ENCODE results near the gene MIPOL1. TPM values are rescaled to one million over a fixed set of nuclear protein-coding genes. Genes with fewer than 3 reads are reported as not detected.

MIPOL1 gene
- total and polyA plus RNA-seq, 2 experiments from 2014 or later, result 16.6 to 24.8 TPM

DNA sequence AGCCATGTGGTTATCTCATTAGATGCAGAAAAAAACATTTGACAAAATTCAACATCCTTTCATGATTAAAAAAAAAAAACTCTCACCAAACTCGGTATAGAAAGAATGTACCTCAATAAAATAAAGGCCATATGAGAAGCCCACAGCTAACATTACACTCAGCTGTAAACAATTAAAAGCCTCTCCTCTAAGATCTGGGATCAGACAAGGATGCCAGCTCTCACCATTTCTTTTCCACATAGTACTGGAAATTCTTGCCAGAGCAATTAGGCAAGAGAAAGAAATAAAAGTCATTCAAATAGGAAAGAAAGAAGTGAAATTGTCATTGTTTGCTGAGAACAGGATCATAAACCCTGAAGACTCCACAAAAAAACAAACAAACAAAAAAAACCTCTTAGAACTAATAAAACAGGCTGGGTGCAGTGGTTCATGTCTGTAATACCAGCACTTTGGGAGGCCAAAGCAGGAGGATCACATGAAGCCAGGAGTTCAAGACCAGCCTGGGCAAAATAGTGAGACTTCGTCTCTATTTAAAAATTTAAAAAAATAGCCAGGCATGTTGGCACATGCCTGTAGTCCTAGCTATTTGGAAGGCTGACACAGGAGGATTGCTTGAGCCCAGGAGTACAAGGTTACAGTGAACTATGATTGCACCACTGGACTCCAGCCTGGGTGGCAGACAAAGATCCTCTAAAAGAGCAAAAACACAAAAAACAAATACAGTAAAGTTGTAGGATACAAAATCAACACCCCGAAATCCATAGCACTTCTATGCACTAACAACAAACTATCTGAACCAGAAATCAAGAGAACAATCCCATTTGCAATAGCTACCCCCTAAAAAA is 282.9 kb downstream of the MIPOL1 start (continued):
- TF ChIP-seq, protein P1, sequence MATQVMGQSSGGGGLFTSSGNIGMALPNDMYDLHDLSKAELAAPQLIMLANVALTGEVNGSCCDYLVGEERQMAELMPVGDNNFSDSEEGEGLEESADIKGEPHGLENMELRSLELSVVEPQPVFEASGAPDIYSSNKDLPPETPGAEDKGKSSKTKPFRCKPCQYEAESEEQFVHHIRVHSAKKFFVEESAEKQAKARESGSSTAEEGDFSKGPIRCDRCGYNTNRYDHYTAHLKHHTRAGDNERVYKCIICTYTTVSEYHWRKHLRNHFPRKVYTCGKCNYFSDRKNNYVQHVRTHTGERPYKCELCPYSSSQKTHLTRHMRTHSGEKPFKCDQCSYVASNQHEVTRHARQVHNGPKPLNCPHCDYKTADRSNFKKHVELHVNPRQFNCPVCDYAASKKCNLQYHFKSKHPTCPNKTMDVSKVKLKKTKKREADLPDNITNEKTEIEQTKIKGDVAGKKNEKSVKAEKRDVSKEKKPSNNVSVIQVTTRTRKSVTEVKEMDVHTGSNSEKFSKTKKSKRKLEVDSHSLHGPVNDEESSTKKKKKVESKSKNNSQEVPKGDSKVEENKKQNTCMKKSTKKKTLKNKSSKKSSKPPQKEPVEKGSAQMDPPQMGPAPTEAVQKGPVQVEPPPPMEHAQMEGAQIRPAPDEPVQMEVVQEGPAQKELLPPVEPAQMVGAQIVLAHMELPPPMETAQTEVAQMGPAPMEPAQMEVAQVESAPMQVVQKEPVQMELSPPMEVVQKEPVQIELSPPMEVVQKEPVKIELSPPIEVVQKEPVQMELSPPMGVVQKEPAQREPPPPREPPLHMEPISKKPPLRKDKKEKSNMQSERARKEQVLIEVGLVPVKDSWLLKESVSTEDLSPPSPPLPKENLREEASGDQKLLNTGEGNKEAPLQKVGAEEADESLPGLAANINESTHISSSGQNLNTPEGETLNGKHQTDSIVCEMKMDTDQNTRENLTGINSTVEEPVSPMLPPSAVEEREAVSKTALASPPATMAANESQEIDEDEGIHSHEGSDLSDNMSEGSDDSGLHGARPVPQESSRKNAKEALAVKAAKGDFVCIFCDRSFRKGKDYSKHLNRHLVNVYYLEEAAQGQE (IDR thresholded peaks at IDR 0.05; ENCODE audit: unreplicated experiment), result no peak
- no peak for TF ChIP-seq JUNB (IDR thresholded peaks at IDR 0.05; ENCODE audit: unreplicated experiment)

DNA sequence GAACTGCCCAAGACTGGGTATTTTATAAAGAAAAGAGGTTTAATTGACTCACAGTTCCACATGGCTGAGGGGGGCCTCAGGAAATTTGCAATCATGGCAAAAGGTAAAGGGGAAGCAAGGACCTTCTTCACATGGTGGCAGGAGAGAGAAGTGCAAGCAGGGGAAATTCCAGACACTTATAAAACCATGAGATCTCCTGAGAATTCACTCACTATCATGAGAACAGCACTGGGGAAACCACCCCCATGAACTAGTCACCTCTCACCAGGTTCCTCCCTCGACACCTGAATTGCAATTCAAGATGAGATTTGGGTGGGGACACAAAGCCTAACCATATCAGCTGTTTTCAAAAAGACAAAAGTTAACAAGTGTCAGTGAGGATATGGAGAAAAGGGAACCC is 284.7 kb downstream of the MIPOL1 start:
- Mint-ChIP-seq H3K36me3 (ENCODE audit: low read depth) (no peaks in the 10 kb centered on the region), H3K4me1 (no peaks in the 10 kb centered on the region), H3K4me3 (no peak overlapping the region), H3K27me3 (ENCODE audit: insufficient read depth, low read depth, poor library complexity) (no peaks in the 10 kb centered on the region), H3K9me3 (peaks cover 3% of the 10 kb centered on the region; the same call in 1 of the 3 replicates), H3K27ac (no peak overlapping the region)
- no peaks in the 10 kb centered on the region for H3F3A ChIP-seq (replicated peaks; ENCODE audit: low read depth)
- no peaks in the 10 kb centered on the region for H4K20me1 ChIP-seq (replicated peaks; ENCODE audit: insufficient read depth)
- H3K4me3 ChIP-seq, result no peak overlapping the region
- H3K4me1 ChIP-seq (ENCODE audit: insufficient read depth), result no peaks in the 10 kb centered on the region
- DNase-seq (ENCODE audit: low spot score) (peak; percentile 4), ATAC-seq (no peak)
- H3K27me3 ChIP-seq (ENCODE audit: insufficient read depth), result no peaks in the 10 kb centered on the region
- no peak overlapping the region for H2AFZ ChIP-seq
- no peak overlapping the region for H3K27ac ChIP-seq (ENCODE audit: low read depth)
- H3K9me2 ChIP-seq (ENCODE audit: insufficient read depth), result no peaks in the 10 kb centered on the region
- no peaks in the 10 kb centered on the region for H3K36me3 ChIP-seq (ENCODE audit: insufficient read depth)
- no peaks in the 10 kb centered on the region for H3K79me2 ChIP-seq (replicated peaks; ENCODE audit: insufficient read depth)
- no peak overlapping the region for H3K4me2 ChIP-seq
- TF ChIP-seq, protein P2, sequence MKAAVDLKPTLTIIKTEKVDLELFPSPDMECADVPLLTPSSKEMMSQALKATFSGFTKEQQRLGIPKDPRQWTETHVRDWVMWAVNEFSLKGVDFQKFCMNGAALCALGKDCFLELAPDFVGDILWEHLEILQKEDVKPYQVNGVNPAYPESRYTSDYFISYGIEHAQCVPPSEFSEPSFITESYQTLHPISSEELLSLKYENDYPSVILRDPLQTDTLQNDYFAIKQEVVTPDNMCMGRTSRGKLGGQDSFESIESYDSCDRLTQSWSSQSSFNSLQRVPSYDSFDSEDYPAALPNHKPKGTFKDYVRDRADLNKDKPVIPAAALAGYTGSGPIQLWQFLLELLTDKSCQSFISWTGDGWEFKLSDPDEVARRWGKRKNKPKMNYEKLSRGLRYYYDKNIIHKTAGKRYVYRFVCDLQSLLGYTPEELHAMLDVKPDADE (IDR thresholded peaks at IDR 0.05), result no peak
- TF ChIP-seq CREB1 (CRISPR knock-in tag; IDR thresholded peaks at IDR 0.05; ENCODE audit: low read depth) (no peak), ZNF331 (CRISPR knock-in tag; IDR thresholded peaks at IDR 0.05; ENCODE audit: low read depth) (no peak), JUNB (IDR thresholded peaks at IDR 0.05; ENCODE audit: unreplicated experiment) (no peak), ZNF114 (CRISPR knock-in tag; IDR thresholded peaks at IDR 0.05) (no peak), EZH2phosphoT487 (IDR thresholded peaks at IDR 0.05; ENCODE audit: unreplicated experiment) (no peak), NANOG (IDR thresholded peaks at IDR 0.05; ENCODE audit: borderline replicate concordance) (no peak)
- TF ChIP-seq, protein P1 (IDR thresholded peaks at IDR 0.05; ENCODE audit: unreplicated experiment), result no peak
- TF ChIP-seq, protein P3, sequence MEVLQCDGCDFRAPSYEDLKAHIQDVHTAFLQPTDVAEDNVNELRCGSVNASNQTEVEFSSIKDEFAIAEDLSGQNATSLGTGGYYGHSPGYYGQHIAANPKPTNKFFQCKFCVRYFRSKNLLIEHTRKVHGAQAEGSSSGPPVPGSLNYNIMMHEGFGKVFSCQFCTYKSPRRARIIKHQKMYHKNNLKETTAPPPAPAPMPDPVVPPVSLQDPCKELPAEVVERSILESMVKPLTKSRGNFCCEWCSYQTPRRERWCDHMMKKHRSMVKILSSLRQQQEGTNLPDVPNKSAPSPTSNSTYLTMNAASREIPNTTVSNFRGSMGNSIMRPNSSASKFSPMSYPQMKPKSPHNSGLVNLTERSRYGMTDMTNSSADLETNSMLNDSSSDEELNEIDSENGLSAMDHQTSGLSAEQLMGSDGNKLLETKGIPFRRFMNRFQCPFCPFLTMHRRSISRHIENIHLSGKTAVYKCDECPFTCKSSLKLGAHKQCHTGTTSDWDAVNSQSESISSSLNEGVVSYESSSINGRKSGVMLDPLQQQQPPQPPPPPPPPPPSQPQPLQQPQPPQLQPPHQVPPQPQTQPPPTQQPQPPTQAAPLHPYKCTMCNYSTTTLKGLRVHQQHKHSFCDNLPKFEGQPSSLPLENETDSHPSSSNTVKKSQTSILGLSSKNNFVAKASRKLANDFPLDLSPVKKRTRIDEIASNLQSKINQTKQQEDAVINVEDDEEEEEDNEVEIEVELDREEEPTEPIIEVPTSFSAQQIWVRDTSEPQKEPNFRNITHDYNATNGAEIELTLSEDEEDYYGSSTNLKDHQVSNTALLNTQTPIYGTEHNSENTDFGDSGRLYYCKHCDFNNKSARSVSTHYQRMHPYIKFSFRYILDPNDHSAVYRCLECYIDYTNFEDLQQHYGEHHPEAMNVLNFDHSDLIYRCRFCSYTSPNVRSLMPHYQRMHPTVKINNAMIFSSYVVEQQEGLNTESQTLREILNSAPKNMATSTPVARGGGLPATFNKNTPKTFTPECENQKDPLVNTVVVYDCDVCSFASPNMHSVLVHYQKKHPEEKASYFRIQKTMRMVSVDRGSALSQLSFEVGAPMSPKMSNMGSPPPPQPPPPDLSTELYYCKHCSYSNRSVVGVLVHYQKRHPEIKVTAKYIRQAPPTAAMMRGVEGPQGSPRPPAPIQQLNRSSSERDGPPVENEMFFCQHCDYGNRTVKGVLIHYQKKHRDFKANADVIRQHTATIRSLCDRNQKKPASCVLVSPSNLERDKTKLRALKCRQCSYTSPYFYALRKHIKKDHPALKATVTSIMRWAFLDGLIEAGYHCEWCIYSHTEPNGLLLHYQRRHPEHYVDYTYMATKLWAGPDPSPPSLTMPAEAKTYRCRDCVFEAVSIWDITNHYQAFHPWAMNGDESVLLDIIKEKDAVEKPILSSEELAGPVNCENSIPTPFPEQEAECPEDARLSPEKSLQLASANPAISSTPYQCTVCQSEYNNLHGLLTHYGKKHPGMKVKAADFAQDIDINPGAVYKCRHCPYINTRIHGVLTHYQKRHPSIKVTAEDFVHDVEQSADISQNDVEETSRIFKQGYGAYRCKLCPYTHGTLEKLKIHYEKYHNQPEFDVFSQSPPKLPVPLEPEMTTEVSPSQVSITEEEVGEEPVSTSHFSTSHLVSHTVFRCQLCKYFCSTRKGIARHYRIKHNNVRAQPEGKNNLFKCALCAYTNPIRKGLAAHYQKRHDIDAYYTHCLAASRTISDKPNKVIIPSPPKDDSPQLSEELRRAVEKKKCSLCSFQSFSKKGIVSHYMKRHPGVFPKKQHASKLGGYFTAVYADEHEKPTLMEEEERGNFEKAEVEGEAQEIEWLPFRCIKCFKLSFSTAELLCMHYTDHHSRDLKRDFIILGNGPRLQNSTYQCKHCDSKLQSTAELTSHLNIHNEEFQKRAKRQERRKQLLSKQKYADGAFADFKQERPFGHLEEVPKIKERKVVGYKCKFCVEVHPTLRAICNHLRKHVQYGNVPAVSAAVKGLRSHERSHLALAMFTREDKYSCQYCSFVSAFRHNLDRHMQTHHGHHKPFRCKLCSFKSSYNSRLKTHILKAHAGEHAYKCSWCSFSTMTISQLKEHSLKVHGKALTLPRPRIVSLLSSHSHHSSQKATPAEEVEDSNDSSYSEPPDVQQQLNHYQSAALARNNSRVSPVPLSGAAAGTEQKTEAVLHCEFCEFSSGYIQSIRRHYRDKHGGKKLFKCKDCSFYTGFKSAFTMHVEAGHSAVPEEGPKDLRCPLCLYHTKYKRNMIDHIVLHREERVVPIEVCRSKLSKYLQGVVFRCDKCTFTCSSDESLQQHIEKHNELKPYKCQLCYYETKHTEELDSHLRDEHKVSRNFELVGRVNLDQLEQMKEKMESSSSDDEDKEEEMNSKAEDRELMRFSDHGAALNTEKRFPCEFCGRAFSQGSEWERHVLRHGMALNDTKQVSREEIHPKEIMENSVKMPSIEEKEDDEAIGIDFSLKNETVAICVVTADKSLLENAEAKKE (CRISPR knock-in tag; IDR thresholded peaks at IDR 0.05), result no peak

Data from GM23338 (cell line).